GM03348 (cell line): ENCODE results near the gene WDFY3.

Source experiments
- DNase-seq: peaks from one replicate; pipeline ENCODE4 v3.0.0; 2012; ENCODE audit warnings: low spot score

WDFY3 gene

GRCh38 chr4:84792366-84793301 lies 173.9 kb downstream of the WDFY3 start:
- DNase-seq = peak; percentile 48

DNA sequence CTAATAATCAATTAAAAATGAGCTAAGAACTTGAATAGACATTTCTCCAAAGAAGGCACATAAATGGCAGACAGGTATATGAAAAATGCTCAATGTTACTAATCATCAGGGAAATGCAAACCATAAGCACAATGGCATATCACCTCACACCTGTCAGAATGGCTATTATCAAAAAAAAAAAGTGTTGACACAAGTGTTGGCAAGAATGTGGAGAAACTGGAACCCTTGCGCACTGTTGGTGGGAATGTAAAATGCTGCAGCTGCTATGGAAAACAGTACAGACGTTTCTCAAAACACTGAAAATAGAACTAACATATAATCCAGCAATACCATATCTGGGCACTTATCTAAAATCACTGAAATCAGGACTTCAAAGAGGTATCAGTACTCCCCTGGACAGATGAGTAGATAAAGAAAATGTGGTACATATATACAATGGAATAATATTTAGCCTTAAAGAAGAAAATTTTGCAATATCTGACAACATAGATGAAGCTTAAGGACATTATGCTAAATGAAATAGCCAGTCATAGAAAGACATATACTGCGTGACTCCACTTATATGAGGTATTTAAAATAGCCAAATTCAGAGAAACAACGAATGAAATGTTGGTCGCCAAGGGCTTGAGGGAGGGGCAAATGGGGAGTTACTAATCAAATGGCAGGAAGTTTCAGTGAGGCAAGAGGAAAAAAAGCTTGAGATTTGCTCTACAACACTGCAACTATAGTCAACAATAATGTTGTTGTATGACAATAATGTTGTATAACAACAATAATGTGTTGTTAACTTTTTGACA lies 175.5 kb downstream of the WDFY3 start:
- no peak for DNase-seq

- DNase-seq = no peak
These were observed 180.0 kb downstream of the WDFY3 start for GRCh38 chr4:84786478-84786877.

DNA sequence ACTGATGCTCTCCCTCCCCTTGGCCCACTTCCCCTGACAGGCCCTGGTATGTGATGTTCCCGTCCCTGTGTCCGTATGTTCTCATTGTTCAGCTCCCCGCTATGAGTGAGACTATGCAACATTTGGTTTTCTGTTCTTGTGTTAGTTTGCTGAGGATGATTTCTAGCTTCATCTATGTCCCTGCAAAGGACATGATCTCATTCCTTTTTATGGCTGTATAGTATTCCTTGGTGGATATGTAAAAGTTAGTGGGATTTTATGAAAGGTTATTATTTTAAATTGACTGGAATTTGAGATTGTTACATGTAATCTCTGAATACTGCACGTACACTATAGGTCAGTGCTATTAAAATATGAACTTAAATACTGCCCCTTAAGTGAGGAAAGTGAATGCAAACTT lies 184.0 kb downstream of the WDFY3 start:
- no peak for DNase-seq

- DNase-seq = no peak
These were observed 185.8 kb downstream of the WDFY3 start for GRCh38 chr4:84780719-84781118.

DNA sequence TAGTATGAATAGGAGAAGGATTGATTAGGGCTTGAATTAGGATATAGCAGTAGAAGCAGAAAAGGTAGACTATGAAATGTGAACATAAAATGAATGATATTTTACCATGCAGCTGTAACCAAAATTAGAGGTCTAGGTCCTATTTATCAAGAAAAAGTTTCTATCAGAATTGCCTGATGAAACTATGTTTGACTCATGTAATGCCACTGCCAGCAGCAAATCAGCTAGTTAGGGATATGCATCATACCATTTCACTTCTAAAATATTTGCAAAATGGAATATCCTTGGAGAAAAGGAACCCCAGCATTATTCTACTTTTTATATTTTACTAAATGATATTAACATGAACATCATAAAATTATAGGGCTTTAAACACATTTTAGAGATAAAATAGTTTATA lies 188.4 kb downstream of the WDFY3 start:
- peak; percentile 13 for DNase-seq

- DNase-seq = no peak
These were observed 199.3 kb downstream of the WDFY3 start for GRCh38 chr4:84767168-84767567.

GRCh38 chr4:84753321-84753972 lies 213.0 kb downstream of the WDFY3 start:
- DNase-seq = no peak

DNA sequence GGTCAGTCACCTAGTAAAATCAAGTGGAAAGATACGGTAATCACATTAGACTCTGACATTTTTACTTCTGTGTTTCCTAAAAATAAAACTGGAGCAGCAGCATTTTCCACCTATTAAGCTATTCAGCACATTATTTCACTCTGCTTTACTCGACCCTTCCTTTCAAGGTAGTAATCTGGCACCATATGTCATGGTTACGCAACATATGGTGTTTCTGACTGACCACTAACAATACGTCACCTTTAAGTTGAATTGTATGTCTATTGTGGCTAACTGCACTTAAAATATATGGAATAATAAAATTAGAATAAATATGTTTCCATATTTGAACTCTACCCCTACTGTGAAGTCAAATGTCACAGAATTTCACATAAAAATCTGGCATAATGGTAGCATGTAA lies 214.8 kb downstream of the WDFY3 start:
- no peak for DNase-seq

- no peak for DNase-seq
These were observed 215.6 kb downstream of the WDFY3 start for GRCh38 chr4:84750960-84751283.

DNA sequence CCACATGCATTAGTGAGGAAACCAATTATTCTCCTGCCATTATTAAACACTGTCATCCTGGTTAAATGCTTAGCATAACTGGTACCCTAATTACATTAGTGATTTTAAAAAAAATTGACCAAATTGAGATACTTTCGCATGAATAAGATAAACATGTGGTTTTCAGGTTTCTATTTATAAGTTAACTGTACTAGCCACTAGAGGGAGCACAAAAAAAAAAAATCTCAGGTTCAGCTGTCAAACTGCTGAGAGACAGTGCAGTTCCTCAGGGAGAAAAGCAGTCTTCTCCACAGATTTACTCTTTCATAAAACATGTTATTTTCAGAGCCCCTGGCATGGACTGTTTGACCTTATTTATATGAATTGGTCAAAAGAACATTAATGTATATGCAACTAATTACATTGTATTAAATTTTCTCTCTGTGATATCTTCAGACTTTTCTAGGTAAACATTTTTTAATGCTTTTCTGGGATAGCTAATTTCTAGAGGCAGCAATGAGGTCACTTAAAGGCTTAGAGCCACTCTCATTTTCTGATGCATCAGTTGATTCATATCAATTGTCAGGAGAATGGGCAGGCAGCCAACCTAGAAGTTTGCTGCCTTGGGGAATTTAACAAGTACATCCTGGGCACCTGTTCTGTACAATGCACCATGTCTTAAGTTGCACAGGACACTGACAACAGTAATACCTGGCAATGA lies 216.1 kb downstream of the WDFY3 start:
- DNase-seq = peak; percentile 66

DNA sequence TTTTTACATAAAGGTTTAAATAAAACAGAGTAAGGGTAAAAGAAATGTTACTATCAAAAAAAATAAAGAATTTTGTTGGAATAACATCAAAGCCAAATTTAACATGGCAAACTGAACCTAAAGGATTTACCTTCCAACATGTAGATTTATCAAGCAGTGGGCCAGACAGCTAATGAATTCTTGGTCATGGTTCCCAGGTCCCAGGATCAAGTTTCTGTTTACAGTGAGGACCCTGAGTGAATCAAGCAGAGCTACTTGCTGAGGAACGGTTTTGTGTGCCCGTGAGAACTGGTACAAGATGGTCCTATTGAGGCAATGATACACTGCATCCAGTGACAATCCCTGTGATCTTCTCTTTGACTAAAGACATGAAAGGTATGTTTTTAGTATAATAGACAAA lies 226.4 kb downstream of the WDFY3 start:
- no peak for DNase-seq

- no peak for DNase-seq
These were observed 227.9 kb downstream of the WDFY3 start for GRCh38 chr4:84738622-84739021.

GRCh38 chr4:84737656-84738055 lies 228.8 kb downstream of the WDFY3 start:
- no peak for DNase-seq

DNA sequence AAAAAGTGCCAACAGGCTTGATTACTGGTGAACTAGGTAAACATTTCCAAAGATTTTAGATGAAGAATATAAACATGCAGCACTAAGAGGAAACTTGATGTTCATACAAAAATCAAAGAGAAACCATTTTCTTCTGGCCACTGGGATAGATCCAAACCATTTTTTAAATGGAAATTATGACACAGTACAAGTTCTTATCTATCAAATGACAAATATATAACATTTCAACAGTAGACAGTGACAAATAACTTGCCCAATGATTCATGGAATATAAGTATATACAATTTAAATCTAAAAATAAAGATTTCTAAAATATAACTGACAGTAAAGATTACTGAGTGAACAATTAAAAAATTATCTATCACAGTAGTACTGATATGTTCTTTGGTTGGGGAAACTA lies 232.5 kb downstream of the WDFY3 start:
- no peak for DNase-seq

DNA sequence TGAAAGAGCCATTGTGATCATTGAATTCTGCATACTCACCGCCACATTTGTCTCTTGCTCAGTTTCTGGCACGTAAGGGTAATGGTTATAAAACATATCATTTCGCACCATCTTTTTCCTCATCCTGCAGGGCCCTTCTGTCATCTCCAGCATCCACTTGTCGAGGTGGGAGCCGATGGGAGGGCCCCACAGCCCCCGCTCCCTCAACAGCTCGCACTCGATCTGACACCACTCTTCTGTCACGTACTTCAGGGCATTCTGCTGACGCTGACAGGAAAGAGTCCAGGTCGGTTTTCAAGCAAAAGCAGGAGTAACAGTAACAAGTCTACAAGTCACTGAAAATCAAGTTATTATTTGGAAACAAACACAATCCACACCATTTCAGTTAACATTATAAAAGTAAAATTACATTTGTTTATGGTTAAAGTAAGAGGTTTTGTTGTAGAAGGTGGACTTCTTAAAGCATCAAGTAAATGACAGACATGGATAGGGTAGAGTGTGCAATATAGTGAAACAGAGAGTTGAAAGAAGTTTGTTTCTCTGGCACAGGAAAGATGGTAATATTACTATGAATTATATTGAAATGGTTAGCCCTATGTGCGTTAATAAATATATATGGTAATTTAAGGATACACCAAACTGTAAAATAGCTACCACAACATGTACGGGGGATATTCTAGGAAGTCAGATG lies 233.0 kb downstream of the WDFY3 start:
- no peak for DNase-seq

DNA sequence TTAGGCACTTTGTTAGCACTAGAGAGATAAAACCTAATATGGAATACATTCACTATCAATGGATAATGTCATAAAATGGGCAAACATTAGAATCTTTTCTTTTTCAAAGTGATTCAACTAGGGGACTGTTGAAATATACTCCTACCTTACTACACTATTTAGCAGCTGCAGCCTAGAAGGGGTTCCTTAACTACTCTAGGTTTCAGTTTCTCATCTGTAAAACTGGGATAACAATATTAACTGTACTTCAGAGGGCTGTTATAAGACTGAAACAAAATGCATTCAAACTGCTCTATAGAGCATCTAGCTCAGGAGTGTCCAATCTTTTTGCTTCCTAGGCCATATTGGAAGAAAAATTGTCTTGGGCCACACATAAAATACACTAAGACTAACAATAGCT lies 236.1 kb downstream of the WDFY3 start:
- DNase-seq = no peak

GRCh38 chr4:84727491-84727890 lies 239.0 kb downstream of the WDFY3 start:
- DNase-seq = no peak

GRCh38 chr4:84726356-84726755 lies 240.1 kb downstream of the WDFY3 start:
- peak; percentile 28 for DNase-seq

- no peak for DNase-seq
These were observed 243.8 kb downstream of the WDFY3 start for GRCh38 chr4:84722720-84723119.

DNA sequence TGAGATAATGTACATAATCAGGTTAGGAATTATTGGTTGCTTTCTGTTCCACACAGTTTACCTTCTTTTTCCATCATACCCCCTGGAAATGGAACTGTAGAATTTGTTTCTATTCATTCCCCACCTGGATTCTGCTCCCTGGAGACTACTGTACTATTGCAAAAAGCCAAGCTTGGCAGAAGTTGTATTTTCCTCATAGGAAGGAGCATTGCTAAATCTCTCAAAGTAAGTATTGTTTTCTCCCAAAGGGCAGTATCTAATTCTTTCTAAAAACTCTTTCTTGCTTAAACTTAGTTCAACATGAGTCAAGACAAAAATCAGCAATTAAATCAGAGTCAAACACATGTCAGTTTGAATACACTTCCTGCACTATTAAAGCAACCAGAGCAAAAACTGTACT lies 247.4 kb downstream of the WDFY3 start:
- DNase-seq = peak; percentile 9

DNA sequence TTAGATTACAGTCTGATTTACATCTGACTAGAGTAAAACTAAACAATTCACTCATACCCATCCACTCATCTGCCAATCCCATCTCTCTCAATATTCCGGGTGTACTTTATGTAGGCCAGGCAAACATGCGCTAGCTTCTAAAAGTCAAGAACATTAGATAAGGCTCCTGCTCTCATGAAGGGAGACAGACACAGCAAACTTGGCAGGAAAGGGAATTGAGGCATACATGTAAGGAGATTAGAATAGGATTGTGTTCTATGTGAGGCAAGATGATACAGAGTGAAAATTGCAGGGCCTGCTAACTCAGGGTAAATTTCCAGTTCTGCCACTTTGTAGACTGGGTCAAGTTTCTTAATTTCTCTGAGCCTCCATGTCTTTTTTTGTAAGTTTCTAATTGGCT lies 247.8 kb downstream of the WDFY3 start:
- DNase-seq = no peak
